SK-N-SH (cell line): ENCODE results near the gene SLC44A5. TPM values are rescaled to one million over a fixed set of nuclear protein-coding genes. Genes with fewer than 3 reads are reported as not detected.

Experiments used
- CTCF ChIA-PET: fragments of 300-600, 350-600 bp; formaldehyde crosslinking; extraction: SDS; loops from one replicate; lab custom pipeline; 2021; lab: Yijun Ruan, JAX
- POLR2A ChIA-PET: fragments of 350-600 bp; sonication (Branson Sonifier 250); formaldehyde crosslinking; extraction: SDS; loops from one replicate; lab custom pipeline; 2020; ENCODE audit warnings: antibody characterized with exemption, inconsistent platforms; lab: Yijun Ruan, JAX
- DNase-seq: peaks from one replicate; pipeline ENCODE4 v3.0.0; 2012
- H2AFZ ChIP-seq: fragments of 200-600 bp; sonication (generic); 2 replicates; pipeline ENCODE4 v1.8.1; 2016; ENCODE audit warnings: antibody characterized with exemption, mild to moderate bottlenecking, low read depth
- H3F3A ChIP-seq: fragments of 200-600 bp; sonication (generic); replicated peaks from 2 replicates; pipeline ENCODE3; 2016; ENCODE audit warnings: antibody characterized with exemption, mild to moderate bottlenecking; ENCODE audit not compliant: insufficient read depth
- H3K27ac ChIP-seq, 2 experiments: fragments of 200-500 bp in 1 of 2; fragments of 200-600 bp in 1 of 2; sonication (Bioruptor generic) in 1 of 2; sonication (generic), shearing (Covaris generic) in 1 of 2; 2 replicates each; pipeline versions ENCODE4 v1.5.1 to v1.6.1; 2014 to 2016; ENCODE audit warnings: low read depth in 2 of 2, inconsistent platforms in 1 of 2, low read length in 1 of 2, mild to moderate bottlenecking in 1 of 2, mixed read lengths in 1 of 2
- H3K27me3 ChIP-seq: fragments of 200-600 bp; sonication (generic), shearing (Covaris generic); 2 replicates; pipeline ENCODE4 v1.6.1; 2016; ENCODE audit warnings: mixed run types; ENCODE audit not compliant: insufficient read depth
- H3K36me3 ChIP-seq, 2 experiments: fragments of 200-500 bp in 1 of 2; fragments of 200-600 bp in 1 of 2; sonication (Bioruptor generic) in 1 of 2; sonication (generic) in 1 of 2; replicated peaks in 1 of 2; 2 replicates each; pipeline versions ENCODE3 to v1.5.1; 2014 to 2016; ENCODE audit warnings: low read length in 1 of 2, mild to moderate bottlenecking in 1 of 2; ENCODE audit not compliant: insufficient read depth in 2 of 2, control insufficient read depth in 1 of 2
- H3K4me1 ChIP-seq, 2 experiments: fragments of 200-500 bp in 1 of 2; fragments of 200-600 bp in 1 of 2; sonication (Bioruptor generic) in 1 of 2; sonication (generic), shearing (Covaris generic) in 1 of 2; 2 replicates each; pipeline versions ENCODE4 v1.5.1 to v1.6.1; 2014 to 2016; ENCODE audit warnings: low read depth in 1 of 2, low read length in 1 of 2, mixed run types in 1 of 2; ENCODE audit not compliant: insufficient read depth in 2 of 2, control insufficient read depth in 1 of 2
- H3K4me2 ChIP-seq: fragments of 200-600 bp; sonication (generic), shearing (Covaris generic); 2 replicates; pipeline ENCODE4 v1.6.1; 2017; ENCODE audit warnings: mixed run types
- H3K4me3 ChIP-seq, 2 experiments: fragments of 200-500 bp in 1 of 2; fragments of 200-600 bp in 1 of 2; sonication (Bioruptor generic) in 1 of 2; sonication (generic), shearing (Covaris generic) in 1 of 2; 2 replicates each; pipeline versions ENCODE4 v1.5.1 to v1.8.1; 2014 to 2016; ENCODE audit warnings: low read depth in 2 of 2, inconsistent platforms in 1 of 2, low read length in 1 of 2, mild to moderate bottlenecking in 1 of 2, mixed read lengths in 1 of 2, moderate library complexity in 1 of 2
- H3K79me2 ChIP-seq: fragments of 200-600 bp; sonication (generic); 2 replicates; pipeline ENCODE4 v1.8.1; 2017; ENCODE audit warnings: mild to moderate bottlenecking; ENCODE audit not compliant: insufficient read depth
- H3K9ac ChIP-seq: fragments of 200-600 bp; sonication (generic); 2 replicates; pipeline ENCODE4 v1.6.1; 2017; ENCODE audit warnings: mixed run types
- H3K9me2 ChIP-seq: fragments of 200-600 bp; sonication (generic); 2 replicates; pipeline ENCODE4 v1.6.1; 2017; ENCODE audit warnings: mixed run types
- H3K9me3 ChIP-seq: fragments of 200-600 bp; sonication (generic); 2 replicates; pipeline ENCODE4 v1.6.1; 2017; ENCODE audit warnings: mixed run types, mild to moderate bottlenecking, moderate library complexity
- H4K20me1 ChIP-seq: fragments of 200-600 bp; sonication (generic); 2 replicates; pipeline ENCODE4 v1.6.1; 2017; ENCODE audit warnings: mild to moderate bottlenecking, mixed run types; ENCODE audit not compliant: insufficient read depth
- ELF1 ChIP-seq: IDR thresholded peaks from 2 replicates; pipeline ENCODE4 v1.4.0; 2012
- EP300 ChIP-seq, 2 experiments: IDR thresholded peaks; 2 replicates each; pipeline versions ENCODE4 v1.4.0 to v1.6.1; 2012; ENCODE audit warnings: borderline replicate concordance in 1 of 2, low read depth in 1 of 2, low read length in 1 of 2
- GABPA ChIP-seq: IDR thresholded peaks from 2 replicates; pipeline ENCODE4 v1.4.0; 2012; ENCODE audit warnings: low read depth, mild to moderate bottlenecking
- JUND ChIP-seq: IDR thresholded peaks from 2 replicates; pipeline ENCODE4 v1.4.0; 2012
- MXI1 ChIP-seq: IDR thresholded peaks from 2 replicates; pipeline ENCODE4 v1.6.1; 2012; ENCODE audit warnings: mild to moderate bottlenecking, low read depth, low read length, improper control_type of control experiment
- NFIC ChIP-seq: IDR thresholded peaks from 2 replicates; pipeline ENCODE4 v1.4.0; 2012; ENCODE audit warnings: borderline replicate concordance
- NRF1 ChIP-seq: IDR thresholded peaks from 2 replicates; pipeline ENCODE4 v1.6.1; 2012; ENCODE audit warnings: low read depth, mild to moderate bottlenecking, low read length
- POLR2AphosphoS5 ChIP-seq: IDR thresholded peaks from 2 replicates; pipeline ENCODE4 v1.6.1; 2012; ENCODE audit warnings: low read depth, low read length
- RAD21 ChIP-seq: IDR thresholded peaks from 2 replicates; pipeline ENCODE4 v1.6.1; 2012; ENCODE audit warnings: mild to moderate bottlenecking, low read length
- RCOR1 ChIP-seq: fragments of 150-350 bp; IDR thresholded peaks from 2 replicates; pipeline ENCODE4 v1.6.1; 2017; ENCODE audit warnings: antibody characterized with exemption, low read length
- SMC3 ChIP-seq: IDR thresholded peaks from 2 replicates; pipeline ENCODE4 v1.6.1; 2012; ENCODE audit warnings: low read depth, low read length, improper control_type of control experiment
- TAF1 ChIP-seq: IDR thresholded peaks from 2 replicates; pipeline ENCODE4 v1.6.1; 2012; ENCODE audit warnings: low read depth, mild to moderate bottlenecking, low read length, moderate library complexity, borderline replicate concordance
- TEAD4 ChIP-seq: IDR thresholded peaks from 2 replicates; pipeline ENCODE4 v1.4.0; 2012; ENCODE audit warnings: mild to moderate bottlenecking, borderline replicate concordance; ENCODE audit not compliant: insufficient read depth
- WGBS: methylation state at CpG from one replicate; pipeline ENCODE4 v1.1.6; 2017; ENCODE audit warnings: low lambda C conversion rate; 5-methylcytosine and 5-hydroxymethylcytosine counted together
- polyA plus RNA-seq, 3 experiments: library from polyadenylated mRNA; depleted of rRNA; stranded (reverse); fragments of >200 nt; gene quantifications; 2 replicates each; pipeline ENCODE4 v1.2.3, GENCODE V29; 2012
- TF ChIP-seq, protein P1 (sequence below): IDR thresholded peaks from 2 replicates; pipeline ENCODE4 v1.4.0; 2012; ENCODE audit warnings: low read depth, borderline replicate concordance
- TF ChIP-seq, protein P2 (sequence below): IDR thresholded peaks from 2 replicates; pipeline ENCODE4 v1.4.0; 2012; ENCODE audit warnings: low read depth, borderline replicate concordance
- TF ChIP-seq, protein P3 (sequence below): IDR thresholded peaks from 2 replicates; pipeline ENCODE4 v1.4.0; 2012; ENCODE audit warnings: low read depth
- TF ChIP-seq, protein P4 (sequence below): IDR thresholded peaks from 2 replicates; pipeline ENCODE4; 2012
- TF ChIP-seq, protein P5 (sequence below): IDR thresholded peaks from 2 replicates; pipeline ENCODE4 v1.6.1; 2012; ENCODE audit warnings: mild to moderate bottlenecking, low read depth, low read length, moderate library complexity
- TF ChIP-seq, protein P6 (sequence below): fragments of 150-350 bp; IDR thresholded peaks from 2 replicates; pipeline ENCODE4 v1.6.1; 2016; ENCODE audit warnings: mild to moderate bottlenecking, low read depth, low read length
- TF ChIP-seq, protein P7 (sequence below): fragments of 200-600 bp; sonication (generic); IDR thresholded peaks from 2 replicates; pipeline ENCODE4 v1.6.1; 2017; ENCODE audit warnings: antibody characterized with exemption, mild to moderate bottlenecking, moderate library complexity

Gene SLC44A5
- polyA plus RNA-seq, 1 of the 3 experiments (the other 2 are of a cell fraction): 4.9 TPM

DNA sequence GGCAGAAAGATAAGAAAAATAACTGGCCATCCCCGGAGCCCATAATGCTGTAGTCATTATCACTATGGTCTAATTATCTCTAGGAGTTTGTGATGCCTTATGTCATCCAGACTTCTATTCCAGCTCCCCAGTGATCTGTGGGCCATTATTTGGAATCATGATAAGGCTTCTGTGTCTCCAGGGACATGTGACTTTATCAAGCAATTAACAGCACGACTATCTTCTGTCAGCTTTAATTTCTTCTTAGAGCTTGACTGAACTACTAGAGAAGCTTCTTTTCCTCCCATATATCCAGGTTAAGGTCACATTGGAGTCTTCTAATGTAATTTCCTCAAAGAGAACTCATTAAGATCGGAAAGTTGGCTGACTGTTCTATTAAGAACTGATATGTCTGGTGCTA, 376.4 kb downstream of the SLC44A5 start (continued):
- no peak for TF ChIP-seq TEAD4
- no peak for TF ChIP-seq POLR2AphosphoS5
- TF ChIP-seq, protein P1, sequence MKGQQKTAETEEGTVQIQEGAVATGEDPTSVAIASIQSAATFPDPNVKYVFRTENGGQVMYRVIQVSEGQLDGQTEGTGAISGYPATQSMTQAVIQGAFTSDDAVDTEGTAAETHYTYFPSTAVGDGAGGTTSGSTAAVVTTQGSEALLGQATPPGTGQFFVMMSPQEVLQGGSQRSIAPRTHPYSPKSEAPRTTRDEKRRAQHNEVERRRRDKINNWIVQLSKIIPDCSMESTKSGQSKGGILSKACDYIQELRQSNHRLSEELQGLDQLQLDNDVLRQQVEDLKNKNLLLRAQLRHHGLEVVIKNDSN: peak; percentile 24; the same call in 1 of the 2 replicates
- no peak for TF ChIP-seq TAF1
- 0 out of 2 replicates have a peak, but pooled peaks have one; percentile 11 for TF ChIP-seq JUND

DNA sequence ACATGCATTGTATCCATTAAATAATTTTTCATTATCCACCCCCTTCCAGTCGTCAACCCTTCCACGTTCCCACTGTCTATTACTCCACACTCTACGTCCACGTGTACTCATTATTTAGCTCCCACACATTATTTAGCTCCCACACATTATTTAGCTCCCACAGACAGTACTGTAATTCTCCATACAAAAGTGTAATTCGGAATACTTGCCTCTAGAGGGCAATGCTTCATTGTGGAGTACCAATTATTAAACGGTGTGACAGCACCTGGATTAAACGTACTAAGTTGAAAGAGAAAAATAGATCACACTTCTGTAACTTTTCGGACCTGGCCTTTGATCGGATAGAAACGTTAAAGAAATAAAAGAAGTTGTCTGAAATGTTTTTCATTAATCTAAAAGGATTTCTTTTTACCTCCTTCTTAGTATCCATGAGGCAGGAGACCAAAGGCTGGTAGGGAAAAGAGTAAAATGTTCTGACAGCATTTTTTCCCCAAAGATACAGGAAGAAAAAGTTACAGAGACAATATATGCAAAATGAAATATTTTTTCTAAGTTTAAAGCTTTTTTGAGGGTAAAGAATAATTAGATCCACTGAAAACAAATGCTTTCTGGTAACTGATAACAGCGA, 377.5 kb downstream of the SLC44A5 start:
- Histone ChIP-seq H2AFZ (no peak overlapping the region), H3K36me3 (no peaks in the 10 kb centered on the region), H3F3A (no peaks in the 10 kb centered on the region), H3K4me1 (peaks cover 0 to 2% of the 10 kb centered on the region in 2 experiments; a peak in 1 of 4 replicates), H3K9ac (no peak overlapping the region), H3K9me2 (no peaks in the 10 kb centered on the region), H3K9me3 (no peaks in the 10 kb centered on the region), H4K20me1 (no peaks in the 10 kb centered on the region), H3K4me3 (peak overlapping the region in 1 of 2 experiments; percentile 6; a peak in 1 of 4 replicates), H3K27ac (no peak overlapping the region; a peak in 1 of 4 replicates), H3K27me3 (no peaks in the 10 kb centered on the region), H3K79me2 (no peaks in the 10 kb centered on the region), H3K4me2 (no peak overlapping the region)
- DNase-seq: peak; percentile 9
- POLR2A ChIA-PET: no interaction called here
- 14% methylated on average over 11 of the region's 11 CpGs for WGBS
- CTCF ChIA-PET: interaction anchor here (0.6 to 5.0 kb wide), 31 partner anchors 10 to 473 kb away, joined by 3 to 40 read pairs (median 4); no protein-coding TSS in a partner anchor
- peak; percentile 42 for TF ChIP-seq SMC3
- TF ChIP-seq, protein P2, sequence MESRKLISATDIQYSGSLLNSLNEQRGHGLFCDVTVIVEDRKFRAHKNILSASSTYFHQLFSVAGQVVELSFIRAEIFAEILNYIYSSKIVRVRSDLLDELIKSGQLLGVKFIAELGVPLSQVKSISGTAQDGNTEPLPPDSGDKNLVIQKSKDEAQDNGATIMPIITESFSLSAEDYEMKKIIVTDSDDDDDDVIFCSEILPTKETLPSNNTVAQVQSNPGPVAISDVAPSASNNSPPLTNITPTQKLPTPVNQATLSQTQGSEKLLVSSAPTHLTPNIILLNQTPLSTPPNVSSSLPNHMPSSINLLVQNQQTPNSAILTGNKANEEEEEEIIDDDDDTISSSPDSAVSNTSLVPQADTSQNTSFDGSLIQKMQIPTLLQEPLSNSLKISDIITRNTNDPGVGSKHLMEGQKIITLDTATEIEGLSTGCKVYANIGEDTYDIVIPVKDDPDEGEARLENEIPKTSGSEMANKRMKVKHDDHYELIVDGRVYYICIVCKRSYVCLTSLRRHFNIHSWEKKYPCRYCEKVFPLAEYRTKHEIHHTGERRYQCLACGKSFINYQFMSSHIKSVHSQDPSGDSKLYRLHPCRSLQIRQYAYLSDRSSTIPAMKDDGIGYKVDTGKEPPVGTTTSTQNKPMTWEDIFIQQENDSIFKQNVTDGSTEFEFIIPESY: no peak
- TF ChIP-seq NRF1: no peak
- peak; percentile 85 for TF ChIP-seq RAD21
- no peak for TF ChIP-seq ELF1
- TF ChIP-seq JUND: no peak
- TF ChIP-seq, protein P3, sequence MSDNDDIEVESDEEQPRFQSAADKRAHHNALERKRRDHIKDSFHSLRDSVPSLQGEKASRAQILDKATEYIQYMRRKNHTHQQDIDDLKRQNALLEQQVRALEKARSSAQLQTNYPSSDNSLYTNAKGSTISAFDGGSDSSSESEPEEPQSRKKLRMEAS: no peak
- no peak for TF ChIP-seq NFIC
- TF ChIP-seq EP300 (IDR thresholded peaks at IDR 0.05; ENCODE audit: borderline replicate concordance in 1 of 2, low read depth in 1 of 2, low read length in 1 of 2): no peak
- peak; percentile 32; the same call in 1 of the 2 replicates for TF ChIP-seq MXI1
- TF ChIP-seq, protein P4, sequence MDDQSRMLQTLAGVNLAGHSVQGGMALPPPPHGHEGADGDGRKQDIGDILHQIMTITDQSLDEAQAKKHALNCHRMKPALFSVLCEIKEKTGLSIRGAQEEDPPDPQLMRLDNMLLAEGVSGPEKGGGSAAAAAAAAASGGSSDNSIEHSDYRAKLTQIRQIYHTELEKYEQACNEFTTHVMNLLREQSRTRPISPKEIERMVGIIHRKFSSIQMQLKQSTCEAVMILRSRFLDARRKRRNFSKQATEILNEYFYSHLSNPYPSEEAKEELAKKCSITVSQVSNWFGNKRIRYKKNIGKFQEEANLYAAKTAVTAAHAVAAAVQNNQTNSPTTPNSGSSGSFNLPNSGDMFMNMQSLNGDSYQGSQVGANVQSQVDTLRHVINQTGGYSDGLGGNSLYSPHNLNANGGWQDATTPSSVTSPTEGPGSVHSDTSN: no peak
- TF ChIP-seq, protein P5, sequence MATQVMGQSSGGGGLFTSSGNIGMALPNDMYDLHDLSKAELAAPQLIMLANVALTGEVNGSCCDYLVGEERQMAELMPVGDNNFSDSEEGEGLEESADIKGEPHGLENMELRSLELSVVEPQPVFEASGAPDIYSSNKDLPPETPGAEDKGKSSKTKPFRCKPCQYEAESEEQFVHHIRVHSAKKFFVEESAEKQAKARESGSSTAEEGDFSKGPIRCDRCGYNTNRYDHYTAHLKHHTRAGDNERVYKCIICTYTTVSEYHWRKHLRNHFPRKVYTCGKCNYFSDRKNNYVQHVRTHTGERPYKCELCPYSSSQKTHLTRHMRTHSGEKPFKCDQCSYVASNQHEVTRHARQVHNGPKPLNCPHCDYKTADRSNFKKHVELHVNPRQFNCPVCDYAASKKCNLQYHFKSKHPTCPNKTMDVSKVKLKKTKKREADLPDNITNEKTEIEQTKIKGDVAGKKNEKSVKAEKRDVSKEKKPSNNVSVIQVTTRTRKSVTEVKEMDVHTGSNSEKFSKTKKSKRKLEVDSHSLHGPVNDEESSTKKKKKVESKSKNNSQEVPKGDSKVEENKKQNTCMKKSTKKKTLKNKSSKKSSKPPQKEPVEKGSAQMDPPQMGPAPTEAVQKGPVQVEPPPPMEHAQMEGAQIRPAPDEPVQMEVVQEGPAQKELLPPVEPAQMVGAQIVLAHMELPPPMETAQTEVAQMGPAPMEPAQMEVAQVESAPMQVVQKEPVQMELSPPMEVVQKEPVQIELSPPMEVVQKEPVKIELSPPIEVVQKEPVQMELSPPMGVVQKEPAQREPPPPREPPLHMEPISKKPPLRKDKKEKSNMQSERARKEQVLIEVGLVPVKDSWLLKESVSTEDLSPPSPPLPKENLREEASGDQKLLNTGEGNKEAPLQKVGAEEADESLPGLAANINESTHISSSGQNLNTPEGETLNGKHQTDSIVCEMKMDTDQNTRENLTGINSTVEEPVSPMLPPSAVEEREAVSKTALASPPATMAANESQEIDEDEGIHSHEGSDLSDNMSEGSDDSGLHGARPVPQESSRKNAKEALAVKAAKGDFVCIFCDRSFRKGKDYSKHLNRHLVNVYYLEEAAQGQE: no peak
- TF ChIP-seq, protein P6, sequence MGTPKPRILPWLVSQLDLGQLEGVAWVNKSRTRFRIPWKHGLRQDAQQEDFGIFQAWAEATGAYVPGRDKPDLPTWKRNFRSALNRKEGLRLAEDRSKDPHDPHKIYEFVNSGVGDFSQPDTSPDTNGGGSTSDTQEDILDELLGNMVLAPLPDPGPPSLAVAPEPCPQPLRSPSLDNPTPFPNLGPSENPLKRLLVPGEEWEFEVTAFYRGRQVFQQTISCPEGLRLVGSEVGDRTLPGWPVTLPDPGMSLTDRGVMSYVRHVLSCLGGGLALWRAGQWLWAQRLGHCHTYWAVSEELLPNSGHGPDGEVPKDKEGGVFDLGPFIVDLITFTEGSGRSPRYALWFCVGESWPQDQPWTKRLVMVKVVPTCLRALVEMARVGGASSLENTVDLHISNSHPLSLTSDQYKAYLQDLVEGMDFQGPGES: no peak
- no peak for TF ChIP-seq GABPA
- TF ChIP-seq, protein P7, sequence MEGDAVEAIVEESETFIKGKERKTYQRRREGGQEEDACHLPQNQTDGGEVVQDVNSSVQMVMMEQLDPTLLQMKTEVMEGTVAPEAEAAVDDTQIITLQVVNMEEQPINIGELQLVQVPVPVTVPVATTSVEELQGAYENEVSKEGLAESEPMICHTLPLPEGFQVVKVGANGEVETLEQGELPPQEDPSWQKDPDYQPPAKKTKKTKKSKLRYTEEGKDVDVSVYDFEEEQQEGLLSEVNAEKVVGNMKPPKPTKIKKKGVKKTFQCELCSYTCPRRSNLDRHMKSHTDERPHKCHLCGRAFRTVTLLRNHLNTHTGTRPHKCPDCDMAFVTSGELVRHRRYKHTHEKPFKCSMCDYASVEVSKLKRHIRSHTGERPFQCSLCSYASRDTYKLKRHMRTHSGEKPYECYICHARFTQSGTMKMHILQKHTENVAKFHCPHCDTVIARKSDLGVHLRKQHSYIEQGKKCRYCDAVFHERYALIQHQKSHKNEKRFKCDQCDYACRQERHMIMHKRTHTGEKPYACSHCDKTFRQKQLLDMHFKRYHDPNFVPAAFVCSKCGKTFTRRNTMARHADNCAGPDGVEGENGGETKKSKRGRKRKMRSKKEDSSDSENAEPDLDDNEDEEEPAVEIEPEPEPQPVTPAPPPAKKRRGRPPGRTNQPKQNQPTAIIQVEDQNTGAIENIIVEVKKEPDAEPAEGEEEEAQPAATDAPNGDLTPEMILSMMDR: peak; percentile 89
- no peak for TF ChIP-seq RCOR1
- no peak for TF ChIP-seq POLR2AphosphoS5
